ENCODE measurements around the gene DISP2. TPM values are rescaled to one million over a fixed set of nuclear protein-coding genes. Genes with fewer than 3 reads are reported as not detected.

The DISP2 gene
- total and polyA plus RNA-seq, 2 experiments from 2014 or later, result 1.3 to 2.2 TPM

DNA sequence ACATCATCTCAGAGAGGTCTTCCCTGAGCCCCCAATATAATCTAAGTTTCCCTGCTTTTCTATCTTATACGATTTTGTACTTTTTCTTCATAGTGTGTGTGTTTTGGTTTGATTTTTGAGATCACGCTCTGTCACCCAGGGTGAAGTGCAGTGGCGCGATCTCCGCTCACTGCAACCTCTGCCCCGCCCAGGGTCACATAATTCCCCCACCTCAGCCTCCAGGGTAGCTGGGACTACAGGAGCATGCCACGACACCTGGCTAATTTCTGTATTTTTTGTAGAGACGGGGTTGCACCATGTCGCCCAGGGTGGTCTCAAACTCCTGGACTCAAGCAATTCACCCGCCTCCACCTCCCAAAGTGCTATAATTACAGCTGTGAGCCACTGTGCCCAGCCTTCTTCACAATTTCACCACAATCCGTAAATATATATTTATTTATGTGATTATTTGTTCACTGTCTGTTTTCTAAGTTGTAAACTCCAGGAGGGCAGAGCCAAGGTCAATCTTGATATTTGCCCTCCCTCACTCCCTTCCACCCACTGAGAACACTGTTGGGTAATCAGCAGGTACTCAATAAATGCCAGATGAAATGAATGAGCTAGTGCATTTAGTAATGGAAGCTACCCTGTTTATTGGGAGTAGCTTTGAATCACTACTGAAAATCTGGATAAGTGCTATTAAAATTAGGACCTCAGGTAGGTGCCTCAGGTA is 24.0 kb downstream of the DISP2 start:
- H3K4me3 Mint-ChIP-seq, result peak overlapping the region; percentile 85

More for the DNA sequence above, 24.0 kb downstream of the DISP2 start:
- peaks cover 32% of the 10 kb centered on the region for H3K36me3 Mint-ChIP-seq (ENCODE audit: low read depth)
- ATAC-seq (no peak), DNase-seq (ENCODE audit: low spot score) (no peak)
- Histone ChIP-seq H3F3A (replicated peaks; ENCODE audit: low read depth) (0 out of 2 replicates have a peak, but pooled peaks cover 6% of the 10 kb centered on the region), H4K20me1 (replicated peaks; ENCODE audit: insufficient read depth) (peaks cover 11% of the 10 kb centered on the region), H3K79me2 (replicated peaks; ENCODE audit: insufficient read depth) (peaks cover 27% of the 10 kb centered on the region), H3K36me3 (ENCODE audit: insufficient read depth) (peaks cover 19% of the 10 kb centered on the region), H2AFZ (peak overlapping the region; percentile 1; the same call in 1 of the 2 replicates), H3K4me2 (peak overlapping the region; percentile 15), H3K27me3 (ENCODE audit: insufficient read depth) (no peaks in the 10 kb centered on the region), H3K27ac (ENCODE audit: low read depth) (0 out of 2 replicates have a peak overlapping the region, but pooled peaks have one; percentile 1), H3K4me3 (peak overlapping the region; percentile 82; the same call in 1 of the 2 replicates), H3K4me1 (ENCODE audit: insufficient read depth) (peaks cover 9% of the 10 kb centered on the region), H3K9me2 (ENCODE audit: insufficient read depth) (no peaks in the 10 kb centered on the region)
- TF ChIP-seq STAT1 (IDR thresholded peaks at IDR 0.05; ENCODE audit: unreplicated experiment) (no peak), ZNF114 (CRISPR knock-in tag; IDR thresholded peaks at IDR 0.05) (no peak), NANOG (IDR thresholded peaks at IDR 0.05; ENCODE audit: borderline replicate concordance) (no peak), JUNB (IDR thresholded peaks at IDR 0.05; ENCODE audit: unreplicated experiment) (no peak), CREB1 (CRISPR knock-in tag; IDR thresholded peaks at IDR 0.05; ENCODE audit: low read depth) (no peak)
- TF ChIP-seq, protein P1, sequence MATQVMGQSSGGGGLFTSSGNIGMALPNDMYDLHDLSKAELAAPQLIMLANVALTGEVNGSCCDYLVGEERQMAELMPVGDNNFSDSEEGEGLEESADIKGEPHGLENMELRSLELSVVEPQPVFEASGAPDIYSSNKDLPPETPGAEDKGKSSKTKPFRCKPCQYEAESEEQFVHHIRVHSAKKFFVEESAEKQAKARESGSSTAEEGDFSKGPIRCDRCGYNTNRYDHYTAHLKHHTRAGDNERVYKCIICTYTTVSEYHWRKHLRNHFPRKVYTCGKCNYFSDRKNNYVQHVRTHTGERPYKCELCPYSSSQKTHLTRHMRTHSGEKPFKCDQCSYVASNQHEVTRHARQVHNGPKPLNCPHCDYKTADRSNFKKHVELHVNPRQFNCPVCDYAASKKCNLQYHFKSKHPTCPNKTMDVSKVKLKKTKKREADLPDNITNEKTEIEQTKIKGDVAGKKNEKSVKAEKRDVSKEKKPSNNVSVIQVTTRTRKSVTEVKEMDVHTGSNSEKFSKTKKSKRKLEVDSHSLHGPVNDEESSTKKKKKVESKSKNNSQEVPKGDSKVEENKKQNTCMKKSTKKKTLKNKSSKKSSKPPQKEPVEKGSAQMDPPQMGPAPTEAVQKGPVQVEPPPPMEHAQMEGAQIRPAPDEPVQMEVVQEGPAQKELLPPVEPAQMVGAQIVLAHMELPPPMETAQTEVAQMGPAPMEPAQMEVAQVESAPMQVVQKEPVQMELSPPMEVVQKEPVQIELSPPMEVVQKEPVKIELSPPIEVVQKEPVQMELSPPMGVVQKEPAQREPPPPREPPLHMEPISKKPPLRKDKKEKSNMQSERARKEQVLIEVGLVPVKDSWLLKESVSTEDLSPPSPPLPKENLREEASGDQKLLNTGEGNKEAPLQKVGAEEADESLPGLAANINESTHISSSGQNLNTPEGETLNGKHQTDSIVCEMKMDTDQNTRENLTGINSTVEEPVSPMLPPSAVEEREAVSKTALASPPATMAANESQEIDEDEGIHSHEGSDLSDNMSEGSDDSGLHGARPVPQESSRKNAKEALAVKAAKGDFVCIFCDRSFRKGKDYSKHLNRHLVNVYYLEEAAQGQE (IDR thresholded peaks at IDR 0.05; ENCODE audit: unreplicated experiment), result no peak
- TF ChIP-seq, protein P2, sequence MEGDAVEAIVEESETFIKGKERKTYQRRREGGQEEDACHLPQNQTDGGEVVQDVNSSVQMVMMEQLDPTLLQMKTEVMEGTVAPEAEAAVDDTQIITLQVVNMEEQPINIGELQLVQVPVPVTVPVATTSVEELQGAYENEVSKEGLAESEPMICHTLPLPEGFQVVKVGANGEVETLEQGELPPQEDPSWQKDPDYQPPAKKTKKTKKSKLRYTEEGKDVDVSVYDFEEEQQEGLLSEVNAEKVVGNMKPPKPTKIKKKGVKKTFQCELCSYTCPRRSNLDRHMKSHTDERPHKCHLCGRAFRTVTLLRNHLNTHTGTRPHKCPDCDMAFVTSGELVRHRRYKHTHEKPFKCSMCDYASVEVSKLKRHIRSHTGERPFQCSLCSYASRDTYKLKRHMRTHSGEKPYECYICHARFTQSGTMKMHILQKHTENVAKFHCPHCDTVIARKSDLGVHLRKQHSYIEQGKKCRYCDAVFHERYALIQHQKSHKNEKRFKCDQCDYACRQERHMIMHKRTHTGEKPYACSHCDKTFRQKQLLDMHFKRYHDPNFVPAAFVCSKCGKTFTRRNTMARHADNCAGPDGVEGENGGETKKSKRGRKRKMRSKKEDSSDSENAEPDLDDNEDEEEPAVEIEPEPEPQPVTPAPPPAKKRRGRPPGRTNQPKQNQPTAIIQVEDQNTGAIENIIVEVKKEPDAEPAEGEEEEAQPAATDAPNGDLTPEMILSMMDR (conservative IDR thresholded peaks at IDR 0.05; ENCODE audit: low read depth in 2 of 2), result no peak
- TF ChIP-seq, protein P3, sequence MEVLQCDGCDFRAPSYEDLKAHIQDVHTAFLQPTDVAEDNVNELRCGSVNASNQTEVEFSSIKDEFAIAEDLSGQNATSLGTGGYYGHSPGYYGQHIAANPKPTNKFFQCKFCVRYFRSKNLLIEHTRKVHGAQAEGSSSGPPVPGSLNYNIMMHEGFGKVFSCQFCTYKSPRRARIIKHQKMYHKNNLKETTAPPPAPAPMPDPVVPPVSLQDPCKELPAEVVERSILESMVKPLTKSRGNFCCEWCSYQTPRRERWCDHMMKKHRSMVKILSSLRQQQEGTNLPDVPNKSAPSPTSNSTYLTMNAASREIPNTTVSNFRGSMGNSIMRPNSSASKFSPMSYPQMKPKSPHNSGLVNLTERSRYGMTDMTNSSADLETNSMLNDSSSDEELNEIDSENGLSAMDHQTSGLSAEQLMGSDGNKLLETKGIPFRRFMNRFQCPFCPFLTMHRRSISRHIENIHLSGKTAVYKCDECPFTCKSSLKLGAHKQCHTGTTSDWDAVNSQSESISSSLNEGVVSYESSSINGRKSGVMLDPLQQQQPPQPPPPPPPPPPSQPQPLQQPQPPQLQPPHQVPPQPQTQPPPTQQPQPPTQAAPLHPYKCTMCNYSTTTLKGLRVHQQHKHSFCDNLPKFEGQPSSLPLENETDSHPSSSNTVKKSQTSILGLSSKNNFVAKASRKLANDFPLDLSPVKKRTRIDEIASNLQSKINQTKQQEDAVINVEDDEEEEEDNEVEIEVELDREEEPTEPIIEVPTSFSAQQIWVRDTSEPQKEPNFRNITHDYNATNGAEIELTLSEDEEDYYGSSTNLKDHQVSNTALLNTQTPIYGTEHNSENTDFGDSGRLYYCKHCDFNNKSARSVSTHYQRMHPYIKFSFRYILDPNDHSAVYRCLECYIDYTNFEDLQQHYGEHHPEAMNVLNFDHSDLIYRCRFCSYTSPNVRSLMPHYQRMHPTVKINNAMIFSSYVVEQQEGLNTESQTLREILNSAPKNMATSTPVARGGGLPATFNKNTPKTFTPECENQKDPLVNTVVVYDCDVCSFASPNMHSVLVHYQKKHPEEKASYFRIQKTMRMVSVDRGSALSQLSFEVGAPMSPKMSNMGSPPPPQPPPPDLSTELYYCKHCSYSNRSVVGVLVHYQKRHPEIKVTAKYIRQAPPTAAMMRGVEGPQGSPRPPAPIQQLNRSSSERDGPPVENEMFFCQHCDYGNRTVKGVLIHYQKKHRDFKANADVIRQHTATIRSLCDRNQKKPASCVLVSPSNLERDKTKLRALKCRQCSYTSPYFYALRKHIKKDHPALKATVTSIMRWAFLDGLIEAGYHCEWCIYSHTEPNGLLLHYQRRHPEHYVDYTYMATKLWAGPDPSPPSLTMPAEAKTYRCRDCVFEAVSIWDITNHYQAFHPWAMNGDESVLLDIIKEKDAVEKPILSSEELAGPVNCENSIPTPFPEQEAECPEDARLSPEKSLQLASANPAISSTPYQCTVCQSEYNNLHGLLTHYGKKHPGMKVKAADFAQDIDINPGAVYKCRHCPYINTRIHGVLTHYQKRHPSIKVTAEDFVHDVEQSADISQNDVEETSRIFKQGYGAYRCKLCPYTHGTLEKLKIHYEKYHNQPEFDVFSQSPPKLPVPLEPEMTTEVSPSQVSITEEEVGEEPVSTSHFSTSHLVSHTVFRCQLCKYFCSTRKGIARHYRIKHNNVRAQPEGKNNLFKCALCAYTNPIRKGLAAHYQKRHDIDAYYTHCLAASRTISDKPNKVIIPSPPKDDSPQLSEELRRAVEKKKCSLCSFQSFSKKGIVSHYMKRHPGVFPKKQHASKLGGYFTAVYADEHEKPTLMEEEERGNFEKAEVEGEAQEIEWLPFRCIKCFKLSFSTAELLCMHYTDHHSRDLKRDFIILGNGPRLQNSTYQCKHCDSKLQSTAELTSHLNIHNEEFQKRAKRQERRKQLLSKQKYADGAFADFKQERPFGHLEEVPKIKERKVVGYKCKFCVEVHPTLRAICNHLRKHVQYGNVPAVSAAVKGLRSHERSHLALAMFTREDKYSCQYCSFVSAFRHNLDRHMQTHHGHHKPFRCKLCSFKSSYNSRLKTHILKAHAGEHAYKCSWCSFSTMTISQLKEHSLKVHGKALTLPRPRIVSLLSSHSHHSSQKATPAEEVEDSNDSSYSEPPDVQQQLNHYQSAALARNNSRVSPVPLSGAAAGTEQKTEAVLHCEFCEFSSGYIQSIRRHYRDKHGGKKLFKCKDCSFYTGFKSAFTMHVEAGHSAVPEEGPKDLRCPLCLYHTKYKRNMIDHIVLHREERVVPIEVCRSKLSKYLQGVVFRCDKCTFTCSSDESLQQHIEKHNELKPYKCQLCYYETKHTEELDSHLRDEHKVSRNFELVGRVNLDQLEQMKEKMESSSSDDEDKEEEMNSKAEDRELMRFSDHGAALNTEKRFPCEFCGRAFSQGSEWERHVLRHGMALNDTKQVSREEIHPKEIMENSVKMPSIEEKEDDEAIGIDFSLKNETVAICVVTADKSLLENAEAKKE (CRISPR knock-in tag; IDR thresholded peaks at IDR 0.05), result no peak
- H3K9me3 Mint-ChIP-seq, result no peaks in the 10 kb centered on the region
- peaks cover 4% of the 10 kb centered on the region for H3K27me3 Mint-ChIP-seq (ENCODE audit: insufficient read depth, low read depth, poor library complexity)
- H3K27ac Mint-ChIP-seq, result peak overlapping the region; percentile 99
- peaks cover 16% of the 10 kb centered on the region for H3K4me1 Mint-ChIP-seq

Data from GM23338 (cell line).